K562 (cell line): ENCODE results near the gene LAPTM5. TPM values are rescaled to one million over a fixed set of nuclear protein-coding genes. Genes with fewer than 3 reads are reported as not detected.

Source experiments
- BMI1 ChIP-seq: fragments of 150-350 bp; IDR thresholded peaks from 2 replicates; pipeline ENCODE4 v1.6.1; 2014; ENCODE audit warnings: low read length
- CEBPG ChIP-seq, 3 experiments: fragments of 200-800 bp in 1 of 3; sonication (Bioruptor generic) in 1 of 3; sonication (generic) in 1 of 3; formaldehyde crosslinking in 1 of 3; IDR thresholded peaks in 2 of 3; conservative IDR thresholded peaks in 1 of 3; 2 replicates each; pipeline versions ENCODE4 v1.6.1 to v1.8.0; 2016 to 2022; ENCODE audit warnings: missing compliant biosample characterization in 2 of 3, missing genetic modification characterization in 2 of 3, mild to moderate bottlenecking in 1 of 3, missing genetic modification reagents in 1 of 3
- GATA2 ChIP-seq: sonication (generic); formaldehyde crosslinking; IDR thresholded peaks from 2 replicates; pipeline ENCODE4 v1.4.0; 2020; ENCODE audit warnings: mild to moderate bottlenecking, missing genetic modification reagents
- RAD51 ChIP-seq: fragments of 450-650 bp; IDR thresholded peaks from 2 replicates; pipeline ENCODE4 v1.7.1; 2016; ENCODE audit warnings: low read depth, mild to moderate bottlenecking, borderline replicate concordance
- SOX6 ChIP-seq: fragments of 450-650 bp; IDR thresholded peaks from 2 replicates; pipeline ENCODE4 v1.6.1; 2014; ENCODE audit warnings: mild to moderate bottlenecking
- ZNF766 ChIP-seq: fragments of 200-800 bp; sonication (Bioruptor generic); conservative IDR thresholded peaks from 2 replicates; pipeline ENCODE4 v1.6.1; 2016; ENCODE audit warnings: missing genetic modification characterization, missing compliant biosample characterization
- polyA plus RNA-seq, 8 experiments: library from polyadenylated mRNA; depleted of rRNA in 4 of 8; stranded (reverse) in 5 of 8; unstranded in 3 of 8; fragments of >200 nt; fragmentation: Nextera tagmentation in 2 of 8; fragmentation: Illumina TruSeq in 1 of 8; extraction: Ambion mirVana in 2 of 8; extraction: Trizol in 1 of 8; gene quantifications; 2 replicates each; pipeline versions ENCODE4 v1.2.1 to v1.2.3, GENCODE V29; 2011 to 2014; ENCODE audit warnings: inconsistent platforms in 1 of 8, missing spikeins in 1 of 8
- total RNA-seq, 7 experiments: library from RNA; depleted of rRNA in 6 of 7; stranded (reverse); fragments of >200 nt in 6 of 7; fragmentation: Illumina TruSeq in 2 of 7; extraction: Trizol in 2 of 7; gene quantifications; 2 replicates each; pipeline versions ENCODE4 v1.2.1 to v1.2.3, GENCODE V29; 2011 to 2021; ENCODE audit warnings: low replicate concordance in 1 of 7
- TF ChIP-seq, protein P1 (sequence below): sonication (generic); formaldehyde crosslinking; IDR thresholded peaks from 2 replicates; pipeline ENCODE4 v1.8.0; 2022; ENCODE audit warnings: mild to moderate bottlenecking, missing genetic modification reagents
- TF ChIP-seq, protein P2 (sequence below), 2 experiments: fragments of 450-650 bp; IDR thresholded peaks; 2 replicates each; pipeline ENCODE4 v1.6.1; 2016
- TF ChIP-seq, protein P3 (sequence below): fragments of 250-450 bp; sonication (Bioruptor Pico); IDR thresholded peaks from 2 replicates; pipeline ENCODE4 v1.5.0; 2021; ENCODE audit warnings: mild to moderate bottlenecking, moderate library complexity
- TF ChIP-seq, protein P4 (sequence below): conservative IDR thresholded peaks from 2 replicates; pipeline ENCODE4 v1.6.1; 2011; ENCODE audit warnings: low read depth, mild to moderate bottlenecking, low read length; ENCODE audit not compliant: control insufficient read depth
- TF ChIP-seq, protein P5 (sequence below): fragments of 450-650 bp; formaldehyde crosslinking; IDR thresholded peaks from 2 replicates; pipeline ENCODE4 v1.4.0; 2022; ENCODE audit warnings: missing genetic modification characterization
- TF ChIP-seq, protein P6 (sequence below): sonication (generic); formaldehyde crosslinking; IDR thresholded peaks from 2 replicates; pipeline ENCODE4 v1.9.0; 2022; ENCODE audit warnings: mild to moderate bottlenecking, missing genetic modification reagents

LAPTM5 gene
- total and polyA plus RNA-seq, 9 of the 15 experiments (the other 6 are each of a cell fraction or from before 2014, with no cell fraction given): 2.4 to 47.3 (median 20.3) TPM

DNA sequence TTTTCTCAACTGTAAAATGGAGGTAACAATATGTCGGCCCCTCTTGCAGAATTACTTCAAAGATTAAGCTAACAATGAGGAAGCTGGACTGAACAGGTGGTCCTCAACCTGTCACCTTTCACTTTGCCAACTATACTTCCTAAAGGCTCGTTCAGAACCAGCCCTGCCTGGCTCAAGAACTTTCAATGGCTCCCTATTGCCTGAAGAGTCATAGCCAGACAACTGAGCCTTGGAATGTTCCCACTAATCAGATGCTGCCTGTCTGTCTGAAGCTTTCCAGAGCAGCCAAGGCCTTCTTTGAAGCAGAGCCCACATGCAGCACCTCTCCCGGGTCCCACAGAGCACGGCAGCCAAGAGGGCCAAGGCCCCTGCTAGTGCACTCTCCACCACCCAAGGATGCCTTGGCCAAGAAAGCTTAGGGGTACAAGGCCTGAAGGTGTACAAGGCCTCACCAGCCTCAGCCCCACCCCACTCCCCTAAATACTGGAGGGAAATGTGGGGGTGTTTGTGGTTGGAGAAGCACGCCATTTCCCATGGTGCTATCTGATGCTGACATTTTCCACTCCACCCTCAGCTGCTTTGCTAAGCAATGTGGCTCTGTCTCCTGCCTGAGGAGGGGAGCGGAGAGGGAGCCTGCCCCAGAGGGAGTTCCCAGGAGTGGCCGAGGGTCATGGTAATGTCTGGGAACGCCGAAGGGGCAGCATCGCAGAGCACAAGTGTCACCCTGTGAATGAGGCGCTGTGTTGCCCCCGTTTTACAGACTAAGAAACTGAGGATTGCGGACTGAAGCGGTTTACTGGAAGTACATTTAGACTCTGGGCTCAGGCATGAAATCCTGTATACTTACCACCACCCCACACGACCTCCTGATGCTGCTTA, 8.2 kb upstream of the LAPTM5 start (continued):
- TF ChIP-seq, protein P1, sequence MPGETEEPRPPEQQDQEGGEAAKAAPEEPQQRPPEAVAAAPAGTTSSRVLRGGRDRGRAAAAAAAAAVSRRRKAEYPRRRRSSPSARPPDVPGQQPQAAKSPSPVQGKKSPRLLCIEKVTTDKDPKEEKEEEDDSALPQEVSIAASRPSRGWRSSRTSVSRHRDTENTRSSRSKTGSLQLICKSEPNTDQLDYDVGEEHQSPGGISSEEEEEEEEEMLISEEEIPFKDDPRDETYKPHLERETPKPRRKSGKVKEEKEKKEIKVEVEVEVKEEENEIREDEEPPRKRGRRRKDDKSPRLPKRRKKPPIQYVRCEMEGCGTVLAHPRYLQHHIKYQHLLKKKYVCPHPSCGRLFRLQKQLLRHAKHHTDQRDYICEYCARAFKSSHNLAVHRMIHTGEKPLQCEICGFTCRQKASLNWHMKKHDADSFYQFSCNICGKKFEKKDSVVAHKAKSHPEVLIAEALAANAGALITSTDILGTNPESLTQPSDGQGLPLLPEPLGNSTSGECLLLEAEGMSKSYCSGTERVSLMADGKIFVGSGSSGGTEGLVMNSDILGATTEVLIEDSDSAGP (CRISPR knock-in tag): no peak
- TF ChIP-seq, protein P2, sequence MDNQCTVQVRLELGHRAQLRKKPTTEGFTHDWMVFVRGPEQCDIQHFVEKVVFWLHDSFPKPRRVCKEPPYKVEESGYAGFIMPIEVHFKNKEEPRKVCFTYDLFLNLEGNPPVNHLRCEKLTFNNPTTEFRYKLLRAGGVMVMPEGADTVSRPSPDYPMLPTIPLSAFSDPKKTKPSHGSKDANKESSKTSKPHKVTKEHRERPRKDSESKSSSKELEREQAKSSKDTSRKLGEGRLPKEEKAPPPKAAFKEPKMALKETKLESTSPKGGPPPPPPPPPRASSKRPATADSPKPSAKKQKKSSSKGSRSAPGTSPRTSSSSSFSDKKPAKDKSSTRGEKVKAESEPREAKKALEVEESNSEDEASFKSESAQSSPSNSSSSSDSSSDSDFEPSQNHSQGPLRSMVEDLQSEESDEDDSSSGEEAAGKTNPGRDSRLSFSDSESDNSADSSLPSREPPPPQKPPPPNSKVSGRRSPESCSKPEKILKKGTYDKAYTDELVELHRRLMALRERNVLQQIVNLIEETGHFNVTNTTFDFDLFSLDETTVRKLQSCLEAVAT (IDR thresholded peaks at IDR 0.05): no peak
- TF ChIP-seq GATA2 (CRISPR knock-in tag) (no peak), CEBPG (CRISPR knock-in tag; IDR thresholded peaks at IDR 0.05) (no peak), CEBPG (tag; conservative IDR thresholded peaks at IDR 0.05 in 1 of 2, IDR thresholded peaks at IDR 0.05 in 1 of 2) (no peak), BMI1 (no peak), ZNF766 (CRISPR knock-in tag) (peak; percentile 84), SOX6 (no peak), RAD51 (no peak)
- TF ChIP-seq, protein P3, sequence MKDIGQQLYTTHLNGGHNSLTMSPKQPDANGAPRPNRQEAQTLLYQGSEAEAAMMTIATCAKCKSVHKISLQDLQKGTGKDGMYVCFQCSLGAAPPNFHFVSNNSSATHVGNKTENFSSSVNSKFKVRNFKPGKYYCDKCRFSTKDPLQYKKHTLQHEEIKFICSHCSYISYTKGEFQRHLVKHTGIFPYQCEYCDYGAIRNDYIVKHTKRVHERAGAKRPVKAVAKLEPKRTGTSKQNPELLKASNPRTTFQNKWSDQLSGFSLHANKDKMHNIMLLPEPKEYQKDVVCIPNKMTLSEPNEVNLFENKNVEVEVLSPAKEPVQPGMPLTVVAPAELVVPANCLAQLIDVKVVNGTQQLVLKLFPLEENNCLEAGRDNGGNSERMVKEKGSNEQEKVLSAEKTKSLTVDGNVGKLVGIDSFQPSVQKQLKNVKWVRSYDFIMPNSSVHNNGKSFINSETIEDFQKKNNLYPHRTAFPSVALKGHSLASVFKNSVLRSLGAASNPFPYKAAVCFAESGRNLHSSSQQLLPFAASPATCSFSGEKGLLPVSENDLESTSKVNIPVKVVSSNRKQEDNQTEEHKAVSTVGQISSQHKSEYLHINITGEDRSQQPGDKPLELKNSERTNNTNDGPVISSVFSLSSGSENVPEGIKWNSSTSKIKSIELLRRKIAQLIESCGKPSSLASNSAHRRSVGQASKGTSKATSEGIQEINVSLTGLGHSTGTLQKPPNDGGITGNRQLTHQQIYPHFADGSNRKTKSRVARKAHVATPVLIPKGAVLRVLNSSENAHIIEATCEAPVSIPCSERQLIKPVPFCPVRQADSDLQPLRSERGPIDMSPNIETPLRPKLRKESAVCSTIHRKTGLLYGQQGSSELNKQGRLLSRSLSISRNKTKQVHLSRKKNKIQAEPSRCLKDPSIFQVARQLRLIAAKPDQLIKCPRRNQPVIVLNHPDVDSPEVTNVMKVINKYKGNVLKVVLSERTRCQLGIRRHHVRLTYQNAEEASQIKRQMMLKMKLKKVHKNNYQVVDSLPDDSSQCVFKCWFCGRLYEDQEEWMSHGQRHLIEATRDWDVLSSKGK (CRISPR knock-in tag): no peak
- TF ChIP-seq, protein P4, sequence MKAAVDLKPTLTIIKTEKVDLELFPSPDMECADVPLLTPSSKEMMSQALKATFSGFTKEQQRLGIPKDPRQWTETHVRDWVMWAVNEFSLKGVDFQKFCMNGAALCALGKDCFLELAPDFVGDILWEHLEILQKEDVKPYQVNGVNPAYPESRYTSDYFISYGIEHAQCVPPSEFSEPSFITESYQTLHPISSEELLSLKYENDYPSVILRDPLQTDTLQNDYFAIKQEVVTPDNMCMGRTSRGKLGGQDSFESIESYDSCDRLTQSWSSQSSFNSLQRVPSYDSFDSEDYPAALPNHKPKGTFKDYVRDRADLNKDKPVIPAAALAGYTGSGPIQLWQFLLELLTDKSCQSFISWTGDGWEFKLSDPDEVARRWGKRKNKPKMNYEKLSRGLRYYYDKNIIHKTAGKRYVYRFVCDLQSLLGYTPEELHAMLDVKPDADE: no peak
- TF ChIP-seq, protein P5, sequence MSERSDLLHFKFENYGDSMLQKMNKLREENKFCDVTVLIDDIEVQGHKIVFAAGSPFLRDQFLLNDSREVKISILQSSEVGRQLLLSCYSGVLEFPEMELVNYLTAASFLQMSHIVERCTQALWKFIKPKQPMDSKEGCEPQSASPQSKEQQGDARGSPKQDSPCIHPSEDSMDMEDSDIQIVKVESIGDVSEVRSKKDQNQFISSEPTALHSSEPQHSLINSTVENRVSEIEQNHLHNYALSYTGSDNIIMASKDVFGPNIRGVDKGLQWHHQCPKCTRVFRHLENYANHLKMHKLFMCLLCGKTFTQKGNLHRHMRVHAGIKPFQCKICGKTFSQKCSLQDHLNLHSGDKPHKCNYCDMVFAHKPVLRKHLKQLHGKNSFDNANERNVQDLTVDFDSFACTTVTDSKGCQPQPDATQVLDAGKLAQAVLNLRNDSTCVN (CRISPR knock-in tag): no peak
- TF ChIP-seq, protein P6, sequence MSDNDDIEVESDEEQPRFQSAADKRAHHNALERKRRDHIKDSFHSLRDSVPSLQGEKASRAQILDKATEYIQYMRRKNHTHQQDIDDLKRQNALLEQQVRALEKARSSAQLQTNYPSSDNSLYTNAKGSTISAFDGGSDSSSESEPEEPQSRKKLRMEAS (CRISPR knock-in tag): peak; percentile 86
